Endometrial microvascular endothelial cells (primary cell): ENCODE data around the gene ZNF213. TPM values are rescaled to one million over a fixed set of nuclear protein-coding genes. Genes with fewer than 3 reads are reported as not detected.

Experiments used
- in situ Hi-C: cut with HindIII; loops from 2 replicates; pipeline ENCODE4 v1.10.0; 2017; ENCODE audit warnings: low sequenced_read_pairs, low pct_unique_long_range_greater_than_20kb; ENCODE audit errors: inconsistent ontology term
- total RNA-seq: library from RNA; depleted of rRNA; stranded (reverse); fragments of >200 nt; gene quantifications from one replicate; pipeline ENCODE4 v1.2.3, GENCODE V29; 2015; ENCODE audit errors: inconsistent ontology term

The ZNF213 gene
- total RNA-seq, 1 donor from 2014 or later, result 3.5 TPM

- in situ Hi-C loops, result no loop called here
Measured at GRCh38 chr16:3182608-3183444, 48.0 kb downstream of the ZNF213 start.

- in situ Hi-C loops, result no loop called here
Measured at GRCh38 chr16:3183445-3184139, 48.8 kb downstream of the ZNF213 start.

- in situ Hi-C loops, result no loop called here
Measured at GRCh38 chr16:3186946-3187690, 52.3 kb downstream of the ZNF213 start.

DNA sequence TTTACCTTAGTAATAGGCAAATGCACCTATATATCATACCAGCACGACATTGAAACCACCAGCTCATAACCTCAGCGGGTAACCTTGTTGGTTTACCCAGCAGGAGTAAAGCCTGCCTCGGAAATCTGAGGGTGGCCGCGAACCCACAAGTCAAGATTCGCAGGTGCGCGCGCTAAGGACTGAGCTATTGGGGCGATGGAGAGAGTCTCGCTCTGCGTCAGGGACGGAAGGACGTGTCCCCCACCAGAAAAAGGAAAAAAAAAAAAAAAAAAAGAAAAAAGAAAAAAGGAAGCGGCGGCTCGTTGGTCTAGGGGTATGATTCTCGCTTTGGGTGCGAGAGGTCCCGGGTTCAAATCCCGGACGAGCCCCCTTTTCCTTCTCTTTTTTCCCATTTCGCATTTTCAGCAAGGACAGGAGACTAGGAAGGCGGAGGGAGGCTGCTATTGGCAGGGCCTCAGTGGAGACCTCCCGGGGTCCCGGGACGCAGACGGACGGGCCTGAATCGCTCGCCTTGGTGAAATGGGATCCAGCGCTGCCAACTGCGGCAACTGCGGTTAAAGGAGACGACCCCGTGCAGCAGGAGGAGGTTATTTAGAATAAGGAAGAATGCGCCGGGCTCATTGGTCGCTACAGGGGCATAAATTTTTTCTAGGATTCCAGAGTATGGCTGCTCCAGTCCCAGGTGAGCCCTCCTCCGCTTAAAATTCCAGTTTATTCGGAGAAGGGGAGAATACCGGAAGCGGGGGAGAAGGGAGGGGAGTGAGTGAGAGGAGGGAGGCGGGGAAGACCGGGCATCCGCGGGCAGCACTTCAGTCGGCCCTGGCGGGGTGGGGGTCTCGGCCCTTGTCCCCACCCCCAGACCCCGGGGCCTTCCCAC, 53.2 kb downstream of the ZNF213 start, which contains the start of gene OR1F1:
Gene OR1F1, plus strand, starts transcription at position 407 of the 877 bp plus-strand sequence.
- in situ Hi-C loops, result no loop called here

DNA sequence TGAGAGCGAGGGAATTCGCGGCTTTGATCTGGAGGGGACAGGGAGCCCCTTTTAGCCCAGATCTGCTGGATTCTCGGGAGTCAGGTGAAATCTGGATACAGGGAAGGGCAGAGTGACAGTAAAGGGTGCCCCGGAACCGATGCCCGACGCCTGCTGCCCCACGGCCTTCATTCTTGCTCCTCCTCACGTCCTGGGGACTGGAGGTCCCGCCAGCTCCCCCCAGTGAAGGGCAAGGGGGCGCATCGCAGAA, 53.8 kb downstream of the ZNF213 start:
- in situ Hi-C loops, result no loop called here

GRCh38 chr16:3188925-3189825, 54.3 kb downstream of the ZNF213 start:
- in situ Hi-C loops, result no loop called here

- in situ Hi-C loops, result no loop called here
Measured at GRCh38 chr16:3189869-3190268, 55.0 kb downstream of the ZNF213 start.

DNA sequence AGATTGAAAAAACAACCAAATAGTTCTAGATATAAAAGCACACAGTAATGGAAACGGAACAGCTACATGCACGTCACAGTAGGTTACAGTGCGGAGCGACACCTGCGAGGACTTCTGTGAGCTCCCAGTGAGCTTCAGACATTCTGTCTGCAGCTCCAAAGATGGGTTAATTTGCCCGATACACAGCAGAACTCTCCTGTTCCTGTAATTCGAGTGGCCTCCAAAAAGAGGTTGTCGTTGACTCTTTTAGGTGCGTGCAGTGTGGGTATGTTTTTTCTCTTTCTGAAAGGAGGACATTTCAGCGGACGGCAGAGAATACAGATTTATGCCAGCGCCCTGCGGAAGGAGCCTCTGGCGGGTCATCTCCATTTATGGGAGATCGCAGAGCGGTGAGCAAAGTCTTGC, 56.1 kb downstream of the ZNF213 start:
- in situ Hi-C loops, result no loop called here

Other genes with a start within 250 kb of the ZNF213 start
- 42.6 TPM for gene FLYWCH1, start 223.1 kb upstream of the ZNF213 start, total RNA-seq
- gene KREMEN2, start 170.8 kb upstream of the ZNF213 start, total RNA-seq, result not detected
- 27.3 TPM for gene PAQR4, start 165.7 kb upstream of the ZNF213 start, total RNA-seq
- gene PKMYT1, start 154.6 kb upstream of the ZNF213 start, total RNA-seq, result 32.3 TPM
- not detected for gene CLDN9, start 122.1 kb upstream of the ZNF213 start, total RNA-seq
- gene CLDN6, start 116.8 kb upstream of the ZNF213 start, total RNA-seq, result not detected
- 263 TPM for gene TNFRSF12A, start 114.7 kb upstream of the ZNF213 start, total RNA-seq
- gene HCFC1R1, start 111.1 kb upstream of the ZNF213 start, total RNA-seq, result 13.2 TPM
- gene THOC6, start 111.0 kb upstream of the ZNF213 start, total RNA-seq, result 23.8 TPM
- gene BICDL2, start 98.1 kb upstream of the ZNF213 start, total RNA-seq, result not detected
- not detected for gene MMP25, start 88.5 kb upstream of the ZNF213 start, total RNA-seq
- 364 TPM for gene IL32, start 69.4 kb upstream of the ZNF213 start, total RNA-seq
- not detected for gene ZSCAN10, start 35.7 kb upstream of the ZNF213 start, total RNA-seq
- gene ZNF205, start 22.4 kb upstream of the ZNF213 start, total RNA-seq, result 16.2 TPM
- gene OR1F1, start 53.2 kb downstream of the ZNF213 start, total RNA-seq, result not detected
- 9.8 TPM for gene ZNF200, start 100.1 kb downstream of the ZNF213 start, total RNA-seq
- gene MEFV, start 121.6 kb downstream of the ZNF213 start, total RNA-seq, result not detected
- gene ZNF263, start 148.5 kb downstream of the ZNF213 start, total RNA-seq, result 44.5 TPM
- gene TIGD7, start 170.4 kb downstream of the ZNF213 start, total RNA-seq, result 0.93 TPM
- gene ZNF75A, start 170.5 kb downstream of the ZNF213 start, total RNA-seq, result 9.4 TPM
- gene OR2C1, start 220.9 kb downstream of the ZNF213 start, total RNA-seq, result not detected